Liver (tissue), 9 donors: ENCODE measurements around the gene SALL1. TPM values are rescaled to one million over a fixed set of nuclear protein-coding genes. Genes with fewer than 3 reads are reported as not detected.

Experiments used
- DNase-seq: peaks from one replicate; pipeline ENCODE4 v3.0.0-alpha.2; 2017; ENCODE audit warnings: low spot score
- H3K27ac ChIP-seq, 2 donors: one replicate each; pipeline ENCODE4 v1.7.0; 2013; ENCODE audit warnings: inconsistent platforms in 2 of 2, low read length in 2 of 2, control low read depth in 1 of 2, low read depth in 1 of 2, mild to moderate bottlenecking in 1 of 2
- H3K27me3 ChIP-seq, 4 donors: one replicate each; pipeline versions ENCODE4 v1.6.1 to v1.7.0; 2013; ENCODE audit warnings: low read length in 3 of 4, inconsistent platforms in 1 of 4, mild to moderate bottlenecking in 1 of 4, moderate library complexity in 1 of 4; ENCODE audit not compliant: control insufficient read depth in 4 of 4, insufficient read depth in 4 of 4
- H3K36me3 ChIP-seq, 4 donors: one replicate each; pipeline versions ENCODE4 v1.6.1 to v1.7.0; 2013; ENCODE audit warnings: low read length in 3 of 4, mild to moderate bottlenecking in 3 of 4, low read depth in 1 of 4, moderate library complexity in 1 of 4; ENCODE audit not compliant: control insufficient read depth in 4 of 4, insufficient read depth in 3 of 4
- H3K4me1 ChIP-seq, 4 donors: one replicate each; pipeline versions ENCODE4 v1.6.1 to v1.7.0; 2013; ENCODE audit warnings: low read length in 3 of 4, mild to moderate bottlenecking in 3 of 4, moderate library complexity in 1 of 4; ENCODE audit not compliant: control insufficient read depth in 4 of 4, insufficient read depth in 4 of 4
- H3K4me3 ChIP-seq, 3 donors: one replicate each; pipeline versions ENCODE4 v1.6.1 to v1.7.0; 2013; ENCODE audit warnings: low read length in 3 of 3, control low read depth in 1 of 3, low read depth in 1 of 3, mild to moderate bottlenecking in 1 of 3
- H3K9ac ChIP-seq, 2 donors: one replicate each; pipeline ENCODE4 v1.7.0; 2013; ENCODE audit warnings: low read length in 2 of 2, mild to moderate bottlenecking in 2 of 2, moderate library complexity in 2 of 2, control low read depth in 1 of 2, low read depth in 1 of 2
- H3K9me3 ChIP-seq, 4 donors: one replicate each; pipeline versions ENCODE4 v1.6.1 to v1.7.0; 2013; ENCODE audit warnings: low read length in 3 of 4; ENCODE audit not compliant: control insufficient read depth in 4 of 4
- ATF3 ChIP-seq: IDR thresholded peaks from 2 replicates; pipeline ENCODE4 v1.6.1; 2016; ENCODE audit warnings: antibody characterized with exemption
- CTCF ChIP-seq: fragments of 150-350 bp; IDR thresholded peaks from 2 replicates; pipeline ENCODE4 v1.5.1; 2017; ENCODE audit warnings: improper control_type of control experiment, low read depth, low read length; ENCODE audit not compliant: missing input control
- EGR1 ChIP-seq, 2 donors: IDR thresholded peaks; 2 replicates each; pipeline ENCODE4 v1.6.1; 2016 to 2018; ENCODE audit warnings: antibody characterized with exemption in 2 of 2, low read depth in 2 of 2
- FOXA1 ChIP-seq: IDR thresholded peaks from 2 replicates; pipeline ENCODE4 v1.6.1; 2016; ENCODE audit warnings: antibody characterized with exemption
- FOXA2 ChIP-seq: IDR thresholded peaks from 2 replicates; pipeline ENCODE4 v1.6.1; 2016; ENCODE audit warnings: antibody characterized with exemption
- GABPA ChIP-seq, 2 donors: IDR thresholded peaks in 1 of 2; conservative IDR thresholded peaks in 1 of 2; 2 replicates each; pipeline ENCODE4 v1.6.1; 2016; ENCODE audit warnings: antibody characterized with exemption in 2 of 2, mild to moderate bottlenecking in 1 of 2, moderate library complexity in 1 of 2
- HNF4A ChIP-seq, 2 donors: conservative IDR thresholded peaks; 2 replicates each; pipeline ENCODE4 v1.6.1; 2016; ENCODE audit warnings: antibody characterized with exemption in 2 of 2, mild to moderate bottlenecking in 2 of 2
- HNF4G ChIP-seq: IDR thresholded peaks from 2 replicates; pipeline ENCODE4 v1.6.1; 2016; ENCODE audit warnings: antibody characterized with exemption
- JUND ChIP-seq, 2 donors: IDR thresholded peaks; 2 replicates each; pipeline ENCODE4 v1.6.1; 2016; ENCODE audit warnings: antibody characterized with exemption in 2 of 2
- MAX ChIP-seq: IDR thresholded peaks from 2 replicates; pipeline ENCODE4 v1.6.1; 2016; ENCODE audit warnings: antibody characterized with exemption
- NR2F2 ChIP-seq: IDR thresholded peaks from 2 replicates; pipeline ENCODE4 v1.6.1; 2016; ENCODE audit warnings: antibody characterized with exemption
- RAD21 ChIP-seq, 2 donors: IDR thresholded peaks; 2 replicates each; pipeline ENCODE4 v1.6.1; 2016; ENCODE audit warnings: antibody characterized with exemption in 2 of 2, mild to moderate bottlenecking in 2 of 2
- REST ChIP-seq: IDR thresholded peaks from 2 replicates; pipeline ENCODE4 v1.6.1; 2016; ENCODE audit warnings: antibody characterized with exemption, mild to moderate bottlenecking
- RXRA ChIP-seq, 2 donors: IDR thresholded peaks; 2 replicates each; pipeline ENCODE4 v1.6.1; 2017 to 2018; ENCODE audit warnings: antibody characterized with exemption in 2 of 2, mild to moderate bottlenecking in 1 of 2
- SP1 ChIP-seq: IDR thresholded peaks from 2 replicates; pipeline ENCODE4 v1.6.1; 2018; ENCODE audit warnings: antibody characterized with exemption, mild to moderate bottlenecking
- TAF1 ChIP-seq: conservative IDR thresholded peaks from 2 replicates; pipeline ENCODE4 v1.6.1; 2016; ENCODE audit warnings: antibody characterized with exemption, mild to moderate bottlenecking
- YY1 ChIP-seq: IDR thresholded peaks from 2 replicates; pipeline ENCODE4 v1.6.1; 2016; ENCODE audit warnings: antibody characterized with exemption, mild to moderate bottlenecking
- ZBTB33 ChIP-seq: IDR thresholded peaks from 2 replicates; pipeline ENCODE4 v1.6.1; 2016; ENCODE audit warnings: antibody characterized with exemption
- WGBS: extraction: QIAGEN DNeasy Blood & Tissue Kit; methylation state at CpG from one replicate; pipeline ENCODE4 v1.1.7; 2013; 5-methylcytosine and 5-hydroxymethylcytosine counted together
- polyA plus RNA-seq, 2 donors: library from polyadenylated mRNA; stranded (reverse) in 1 of 2; unstranded in 1 of 2; fragments of 200-250 nt in 1 of 2; fragments of >200 nt in 1 of 2; fragmentation: Nextera tagmentation in 1 of 2; extraction: Ambion mirVana in 1 of 2; gene quantifications; one replicate each; pipeline versions ENCODE4 v1.2.1 to v1.2.3, GENCODE V29; 2013 to 2015
- total RNA-seq, 2 donors: library from RNA; depleted of rRNA; stranded (reverse); fragments of >200 nt; gene quantifications; one replicate each; pipeline ENCODE4 v1.2.3, GENCODE V29; 2014
- donor health status: healthy.
- donor health status: healthy.
- donor health status: healthy.
- donor health status: healthy.
- donor health status: healthy.

Gene SALL1
- total and polyA plus RNA-seq, 4 donors, result 1.8 to 13.4 (median 11.7) TPM

- TF ChIP-seq EGR1 (IDR thresholded peaks at IDR 0.05; ENCODE audit: low read depth in 2 of 2) (no peak), RXRA (IDR thresholded peaks at IDR 0.05) (no peak), NR2F2 (no peak), MAX (no peak), ATF3 (no peak), GABPA (IDR thresholded peaks at IDR 0.05 in 1 of 2, conservative IDR thresholded peaks at IDR 0.05 in 1 of 2) (no peak), ZBTB33 (no peak), YY1 (no peak), REST (no peak), RAD21 (IDR thresholded peaks at IDR 0.05) (no peak), JUND (IDR thresholded peaks at IDR 0.05) (peak in 1 of 2 donors; percentile 15), FOXA1 (no peak), SP1 (peak; percentile 29), FOXA2 (no peak), HNF4A (conservative IDR thresholded peaks at IDR 0.05) (peak; percentile 66 to 74), TAF1 (no peak), CTCF (no peak), HNF4G (peak; percentile 33)
- no peaks in the 10 kb centered on the region for H3K27me3 ChIP-seq
- no peak overlapping the region for H3K9ac ChIP-seq
- no peak for DNase-seq
- H3K4me1 ChIP-seq, result peaks cover 12 to 52% (median 28%) of the 10 kb centered on the region in 4 donors
- peak overlapping the region; percentile 37 to 39 for H3K27ac ChIP-seq
- 13% methylated on average over 3 of the region's 3 CpGs for WGBS
- no peak overlapping the region for H3K4me3 ChIP-seq
- H3K36me3 ChIP-seq, result no peaks in the 10 kb centered on the region
- no peaks in the 10 kb centered on the region for H3K9me3 ChIP-seq
Observed at GRCh38 chr16:51112323-51112722, 38.7 kb downstream of the SALL1 start.
